Endothelial cell of umbilical vein (primary cell): ENCODE data around the gene CMSS1.

Experiments used
- EZH2 ChIP-seq: IDR thresholded peaks from 2 replicates; pipeline ENCODE4 v1.6.1; 2012; ENCODE audit warnings: borderline replicate concordance, low read depth, mild to moderate bottlenecking, moderate library complexity, low read length, inconsistent platforms; ENCODE audit not compliant: severe bottlenecking
- POLR2A ChIP-seq: IDR thresholded peaks from 2 replicates; pipeline ENCODE4 v1.6.1; 2012; ENCODE audit warnings: low read depth, mild to moderate bottlenecking, control low read depth, low read length
- TF ChIP-seq, protein P1 (sequence below), 2 donors: IDR thresholded peaks; 1 replicate in 1 of 2; 2 replicates in 1 of 2; pipeline ENCODE4 v1.5.1; 2011; ENCODE audit warnings: low read length in 2 of 2, mild to moderate bottlenecking in 2 of 2, moderate library complexity in 2 of 2, control low read depth in 1 of 2, inconsistent platforms in 1 of 2, low read depth in 1 of 2; ENCODE audit not compliant: insufficient read depth in 1 of 2; ENCODE audit errors: extremely low read depth in 1 of 2

DNA sequence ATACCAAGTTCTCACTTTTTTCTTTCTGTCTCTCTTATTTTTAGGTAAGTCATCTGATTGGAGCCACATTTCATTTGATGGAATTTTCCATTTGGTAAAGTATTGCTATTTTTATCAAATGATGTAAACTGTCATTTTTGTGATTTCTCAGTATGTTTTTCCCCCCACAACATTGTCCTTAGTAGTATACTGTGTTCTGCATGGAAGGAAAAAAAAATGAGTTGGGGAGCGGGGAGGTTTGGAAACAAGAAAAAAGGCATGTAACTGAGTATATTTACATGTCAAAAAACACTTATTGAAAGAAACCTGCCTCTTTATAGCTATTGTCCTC is 192.4 kb downstream of the CMSS1 start:
- TF ChIP-seq POLR2A (no peak), EZH2 (no peak)
- TF ChIP-seq, protein P1, sequence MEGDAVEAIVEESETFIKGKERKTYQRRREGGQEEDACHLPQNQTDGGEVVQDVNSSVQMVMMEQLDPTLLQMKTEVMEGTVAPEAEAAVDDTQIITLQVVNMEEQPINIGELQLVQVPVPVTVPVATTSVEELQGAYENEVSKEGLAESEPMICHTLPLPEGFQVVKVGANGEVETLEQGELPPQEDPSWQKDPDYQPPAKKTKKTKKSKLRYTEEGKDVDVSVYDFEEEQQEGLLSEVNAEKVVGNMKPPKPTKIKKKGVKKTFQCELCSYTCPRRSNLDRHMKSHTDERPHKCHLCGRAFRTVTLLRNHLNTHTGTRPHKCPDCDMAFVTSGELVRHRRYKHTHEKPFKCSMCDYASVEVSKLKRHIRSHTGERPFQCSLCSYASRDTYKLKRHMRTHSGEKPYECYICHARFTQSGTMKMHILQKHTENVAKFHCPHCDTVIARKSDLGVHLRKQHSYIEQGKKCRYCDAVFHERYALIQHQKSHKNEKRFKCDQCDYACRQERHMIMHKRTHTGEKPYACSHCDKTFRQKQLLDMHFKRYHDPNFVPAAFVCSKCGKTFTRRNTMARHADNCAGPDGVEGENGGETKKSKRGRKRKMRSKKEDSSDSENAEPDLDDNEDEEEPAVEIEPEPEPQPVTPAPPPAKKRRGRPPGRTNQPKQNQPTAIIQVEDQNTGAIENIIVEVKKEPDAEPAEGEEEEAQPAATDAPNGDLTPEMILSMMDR (IDR thresholded peaks at IDR 0.05; ENCODE audit: extremely low read depth in 1 of 2, insufficient read depth in 1 of 2, low read depth in 1 of 2, low read length in 2 of 2) = no peak
